ENCODE measurements around the gene OSMR. TPM values are rescaled to one million over a fixed set of nuclear protein-coding genes. Genes with fewer than 3 reads are reported as not detected.

Gene OSMR
- total and polyA plus RNA-seq, 9 of the 15 experiments (the other 6 are each of a cell fraction or from before 2014, with no cell fraction given), result 0.18 to 1.7 (median 0.94) TPM

DNA sequence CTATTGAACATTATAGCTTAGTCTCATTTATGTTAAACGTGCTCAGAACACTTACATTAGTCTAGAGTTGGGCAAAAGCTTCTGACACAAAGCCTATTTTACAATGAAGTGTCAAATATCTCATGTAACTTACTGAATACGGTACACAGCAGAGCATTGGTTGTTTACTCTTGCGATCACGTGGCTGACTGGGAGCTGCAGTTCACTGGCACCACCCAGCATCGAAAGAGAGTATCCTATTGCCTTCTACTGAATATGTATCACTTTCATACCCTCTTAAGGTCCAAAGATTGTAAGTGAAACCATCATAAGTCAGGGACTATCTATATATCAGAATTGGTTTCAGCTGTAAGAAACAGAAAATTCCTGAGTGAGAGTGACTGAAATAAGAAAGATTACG is 42.6 kb upstream of the OSMR start (continued):
- TF ChIP-seq, protein P1, sequence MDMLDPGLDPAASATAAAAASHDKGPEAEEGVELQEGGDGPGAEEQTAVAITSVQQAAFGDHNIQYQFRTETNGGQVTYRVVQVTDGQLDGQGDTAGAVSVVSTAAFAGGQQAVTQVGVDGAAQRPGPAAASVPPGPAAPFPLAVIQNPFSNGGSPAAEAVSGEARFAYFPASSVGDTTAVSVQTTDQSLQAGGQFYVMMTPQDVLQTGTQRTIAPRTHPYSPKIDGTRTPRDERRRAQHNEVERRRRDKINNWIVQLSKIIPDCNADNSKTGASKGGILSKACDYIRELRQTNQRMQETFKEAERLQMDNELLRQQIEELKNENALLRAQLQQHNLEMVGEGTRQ (CRISPR knock-in tag; IDR thresholded peaks at IDR 0.05), result peak; percentile 41
- TF ChIP-seq RAD51 (IDR thresholded peaks at IDR 0.05; ENCODE audit: borderline replicate concordance, low read depth) (0 out of 2 replicates have a peak, but pooled peaks have one; percentile 35), FOXA3 (CRISPR knock-in tag; conservative IDR thresholded peaks at IDR 0.05 in 1 of 2, IDR thresholded peaks at IDR 0.05 in 1 of 2) (0 out of 4 replicates have a peak, but pooled peaks of 1 of the 2 experiments have one; percentile 38)

DNA sequence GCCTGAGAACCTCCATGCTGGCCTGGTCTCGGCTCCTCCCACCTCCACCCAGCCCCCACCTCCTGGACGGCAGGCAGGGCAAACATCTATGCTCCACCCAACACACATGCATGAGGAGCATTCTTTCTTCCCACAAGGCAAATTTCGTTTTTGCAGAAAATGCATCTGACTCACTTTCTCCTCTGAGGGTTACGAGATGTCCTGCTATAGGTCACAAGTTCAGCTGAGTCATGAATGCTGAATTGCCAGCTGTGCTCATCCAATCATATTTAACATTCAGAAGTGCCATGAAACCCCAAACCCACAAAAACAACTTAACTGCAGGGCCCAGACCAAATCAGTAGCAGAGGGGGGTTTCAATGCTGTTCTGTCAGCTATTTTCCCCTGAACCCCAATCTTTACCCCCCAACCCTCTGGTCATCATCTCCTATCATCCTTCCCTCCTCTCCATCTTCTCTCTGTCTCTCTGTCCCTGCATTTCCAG is 39.0 kb upstream of the OSMR start:
- ChIA-PET CTCF (ENCODE audit: low intra/inter-chr PET ratio) (no interaction called here), POLR2A (interaction anchor here (0.6 kb wide), 1 partner anchor 27 kb away, joined by 3 read pairs; no protein-coding TSS in a partner anchor)
- Histone ChIP-seq H2AFZ (ENCODE audit: low read depth, low read length) (no peak overlapping the region), H3K9ac (ENCODE audit: insufficient read depth in 1 of 2, low read depth in 2 of 2, low read length in 2 of 2) (no peak overlapping the region), H3K9me3 (replicated peaks; ENCODE audit: control insufficient read depth, insufficient read depth, low read depth, low read length) (no peaks in the 10 kb centered on the region), H3K36me3 (ENCODE audit: control insufficient read depth, insufficient read depth, low read length) (no peaks in the 10 kb centered on the region), H3K27me3 (ENCODE audit: control insufficient read depth in 2 of 2, insufficient read depth in 2 of 2, low read length in 2 of 2) (no peaks in the 10 kb centered on the region), H3K4me2 (ENCODE audit: insufficient read depth, low read length) (no peak overlapping the region), H3K79me2 (ENCODE audit: control insufficient read depth, insufficient read depth, low read length) (no peaks in the 10 kb centered on the region), H3K4me3 (no peak overlapping the region), H3K9me1 (ENCODE audit: control insufficient read depth, insufficient read depth, low read length) (no peaks in the 10 kb centered on the region), H4K20me1 (replicated peaks; ENCODE audit: control insufficient read depth, insufficient read depth, low read length) (no peaks in the 10 kb centered on the region), H3K4me1 (replicated peaks in 1 of 2; ENCODE audit: control insufficient read depth in 2 of 2, insufficient read depth in 2 of 2, low read length in 2 of 2) (peaks cover 2 to 7% of the 10 kb centered on the region in 2 experiments; a peak in 3 of 5 replicates), H3K27ac (ENCODE audit: extremely low read depth, low read depth, low read length) (no peak overlapping the region)
- in situ Hi-C loops (cut with MboI), result loop anchor here (5.0 kb wide), 1 partner anchor 370 kb away; no protein-coding TSS in a partner anchor
- DNase-seq (ENCODE audit: extremely low read depth in 1 of 4, low spot score in 3 of 4), result peak; percentile 30 to 51 (median 36)
- ATAC-seq, result peak; percentile 63
- peak; percentile 65 for FAIRE-seq
- no TSS peak for BruUV-seq (replicated peaks)
- 4% methylated on average over 4 of the region's 4 CpGs for WGBS (ENCODE audit: insufficient coverage, low coverage, missing lambda C conversion rate)
- intact Hi-C loops (cut with micrococcal nuclease), result loop anchor here (5.0 to 10.0 kb wide), 4 partner anchors 70 to 542 kb away; no protein-coding TSS in a partner anchor
- TF ChIP-seq SMARCA4 (IDR thresholded peaks at IDR 0.05) (0 out of 2 replicates have a peak, but pooled peaks have one; percentile 16), ESRRA (IDR thresholded peaks at IDR 0.05; ENCODE audit: borderline replicate concordance, low read depth) (0 out of 2 replicates have a peak, but pooled peaks have one; percentile 25), NBN (IDR thresholded peaks at IDR 0.05; ENCODE audit: low read depth) (no peak), SOX6 (IDR thresholded peaks at IDR 0.05) (0 out of 2 replicates have a peak, but pooled peaks have one; percentile 14), ZNF436 (CRISPR knock-in tag; IDR thresholded peaks at IDR 0.05) (no peak), ZNF23 (CRISPR knock-in tag; IDR thresholded peaks at IDR 0.05) (no peak), BDP1 (IDR thresholded peaks at IDR 0.05; ENCODE audit: insufficient read depth, insufficient read length) (no peak), ZNF316 (IDR thresholded peaks at IDR 0.05) (peak; percentile 92), PRPF4 (IDR thresholded peaks at IDR 0.05; ENCODE audit: insufficient read depth, low read depth, low read length, poor library complexity, severe bottlenecking) (no peak), TRIM24 (IDR thresholded peaks at IDR 0.05) (peak in 1 of 2 experiments; percentile 42; a peak in 1 of 4 replicates), MAFG (tag; conservative IDR thresholded peaks at IDR 0.05) (peak; percentile 76), TEAD2 (tag; IDR thresholded peaks at IDR 0.05) (no peak)
- TF ChIP-seq, protein P2, sequence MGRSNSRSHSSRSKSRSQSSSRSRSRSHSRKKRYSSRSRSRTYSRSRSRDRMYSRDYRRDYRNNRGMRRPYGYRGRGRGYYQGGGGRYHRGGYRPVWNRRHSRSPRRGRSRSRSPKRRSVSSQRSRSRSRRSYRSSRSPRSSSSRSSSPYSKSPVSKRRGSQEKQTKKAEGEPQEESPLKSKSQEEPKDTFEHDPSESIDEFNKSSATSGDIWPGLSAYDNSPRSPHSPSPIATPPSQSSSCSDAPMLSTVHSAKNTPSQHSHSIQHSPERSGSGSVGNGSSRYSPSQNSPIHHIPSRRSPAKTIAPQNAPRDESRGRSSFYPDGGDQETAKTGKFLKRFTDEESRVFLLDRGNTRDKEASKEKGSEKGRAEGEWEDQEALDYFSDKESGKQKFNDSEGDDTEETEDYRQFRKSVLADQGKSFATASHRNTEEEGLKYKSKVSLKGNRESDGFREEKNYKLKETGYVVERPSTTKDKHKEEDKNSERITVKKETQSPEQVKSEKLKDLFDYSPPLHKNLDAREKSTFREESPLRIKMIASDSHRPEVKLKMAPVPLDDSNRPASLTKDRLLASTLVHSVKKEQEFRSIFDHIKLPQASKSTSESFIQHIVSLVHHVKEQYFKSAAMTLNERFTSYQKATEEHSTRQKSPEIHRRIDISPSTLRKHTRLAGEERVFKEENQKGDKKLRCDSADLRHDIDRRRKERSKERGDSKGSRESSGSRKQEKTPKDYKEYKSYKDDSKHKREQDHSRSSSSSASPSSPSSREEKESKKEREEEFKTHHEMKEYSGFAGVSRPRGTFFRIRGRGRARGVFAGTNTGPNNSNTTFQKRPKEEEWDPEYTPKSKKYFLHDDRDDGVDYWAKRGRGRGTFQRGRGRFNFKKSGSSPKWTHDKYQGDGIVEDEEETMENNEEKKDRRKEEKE (IDR thresholded peaks at IDR 0.05; ENCODE audit: borderline replicate concordance in 1 of 2, control insufficient read depth in 1 of 2, low read depth in 2 of 2, low read length in 1 of 2), result no peak
- TF ChIP-seq, protein P3, sequence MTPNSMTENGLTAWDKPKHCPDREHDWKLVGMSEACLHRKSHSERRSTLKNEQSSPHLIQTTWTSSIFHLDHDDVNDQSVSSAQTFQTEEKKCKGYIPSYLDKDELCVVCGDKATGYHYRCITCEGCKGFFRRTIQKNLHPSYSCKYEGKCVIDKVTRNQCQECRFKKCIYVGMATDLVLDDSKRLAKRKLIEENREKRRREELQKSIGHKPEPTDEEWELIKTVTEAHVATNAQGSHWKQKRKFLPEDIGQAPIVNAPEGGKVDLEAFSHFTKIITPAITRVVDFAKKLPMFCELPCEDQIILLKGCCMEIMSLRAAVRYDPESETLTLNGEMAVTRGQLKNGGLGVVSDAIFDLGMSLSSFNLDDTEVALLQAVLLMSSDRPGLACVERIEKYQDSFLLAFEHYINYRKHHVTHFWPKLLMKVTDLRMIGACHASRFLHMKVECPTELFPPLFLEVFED (CRISPR knock-in tag; conservative IDR thresholded peaks at IDR 0.05), result no peak
